ENCODE results near the gene TRPM3. TPM values are rescaled to one million over a fixed set of nuclear protein-coding genes. Genes with fewer than 3 reads are reported as not detected.

The TRPM3 gene
- total RNA-seq, 4 donors from 2014 or later, result under 0.01 to 0.26 (median under 0.01) TPM

DNA sequence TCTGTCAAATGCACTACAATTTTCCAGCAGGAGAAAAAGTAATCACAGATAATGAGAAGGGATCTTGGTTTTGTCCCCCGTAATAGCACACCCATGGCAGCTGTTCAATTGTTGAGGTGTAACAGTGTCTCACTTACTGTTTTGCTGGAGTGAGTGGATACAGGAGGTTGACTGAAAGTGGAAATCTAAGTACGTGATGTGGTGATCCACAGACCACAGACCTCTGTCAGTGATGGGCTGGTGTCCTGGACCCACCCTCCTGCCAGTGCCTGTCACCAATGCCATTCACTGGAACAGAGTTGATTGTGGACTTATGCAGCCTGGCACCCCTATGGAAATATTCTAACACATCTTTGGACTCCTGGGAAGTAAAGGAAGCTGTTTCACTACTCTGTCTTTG, 261.7 kb downstream of the TRPM3 start:
- Histone ChIP-seq H3K9me3 (no peaks in the 10 kb centered on the region), H3K4me3 (no peak overlapping the region), H3K27me3 (no peaks in the 10 kb centered on the region), H3K4me1 (no peaks in the 10 kb centered on the region), H3K36me3 (no peaks in the 10 kb centered on the region), H3K27ac (no peak overlapping the region)
- intact Hi-C loops (cut with DNase I), result no loop called here
- DNase-seq, result no peak
- TF ChIP-seq POLR2A (IDR thresholded peaks at IDR 0.05) (no peak), CTCF (IDR thresholded peaks at IDR 0.05) (no peak)
- WGBS, 2 donors, result 82 to 84% methylated on average over 2 of the region's 2 CpGs

GRCh38 chr9:70856411-70856810, 265.0 kb downstream of the TRPM3 start:
- Histone ChIP-seq H3K27ac (no peak overlapping the region), H3K9me3 (no peaks in the 10 kb centered on the region), H3K36me3 (no peaks in the 10 kb centered on the region), H3K4me1 (no peaks in the 10 kb centered on the region), H3K27me3 (no peaks in the 10 kb centered on the region), H3K4me3 (no peak overlapping the region)
- intact Hi-C loops (cut with DNase I), result no loop called here
- TF ChIP-seq CTCF (IDR thresholded peaks at IDR 0.05) (no peak), POLR2A (IDR thresholded peaks at IDR 0.05) (no peak)
- 39 to 60% methylated on average over 2 of the region's 2 CpGs for WGBS, 2 donors
- DNase-seq, result no peak

- Histone ChIP-seq H3K27me3 (no peaks in the 10 kb centered on the region), H3K9me3 (no peaks in the 10 kb centered on the region), H3K4me3 (no peak overlapping the region), H3K4me1 (no peaks in the 10 kb centered on the region), H3K27ac (no peak overlapping the region), H3K36me3 (no peaks in the 10 kb centered on the region)
- WGBS, 2 donors, result 24 to 50% methylated on average over 1 of the region's 1 CpG
- intact Hi-C loops (cut with DNase I), result no loop called here
- TF ChIP-seq CTCF (IDR thresholded peaks at IDR 0.05) (no peak), POLR2A (IDR thresholded peaks at IDR 0.05) (no peak)
- no peak for DNase-seq
Observed at GRCh38 chr9:70852711-70853240, 268.6 kb downstream of the TRPM3 start.

- WGBS, 2 donors, result 33 to 44% methylated on average over 2 of the region's 2 CpGs
- Histone ChIP-seq H3K27ac (no peak overlapping the region), H3K9me3 (no peaks in the 10 kb centered on the region), H3K4me1 (no peaks in the 10 kb centered on the region), H3K4me3 (no peak overlapping the region), H3K36me3 (no peaks in the 10 kb centered on the region), H3K27me3 (no peaks in the 10 kb centered on the region)
- no peak for TF ChIP-seq CTCF (IDR thresholded peaks at IDR 0.05)
- TF ChIP-seq POLR2A (IDR thresholded peaks at IDR 0.05), result no peak
- DNase-seq, result no peak
- intact Hi-C loops (cut with DNase I), result no loop called here
Observed at GRCh38 chr9:70840266-70840665, 281.2 kb downstream of the TRPM3 start.

DNA sequence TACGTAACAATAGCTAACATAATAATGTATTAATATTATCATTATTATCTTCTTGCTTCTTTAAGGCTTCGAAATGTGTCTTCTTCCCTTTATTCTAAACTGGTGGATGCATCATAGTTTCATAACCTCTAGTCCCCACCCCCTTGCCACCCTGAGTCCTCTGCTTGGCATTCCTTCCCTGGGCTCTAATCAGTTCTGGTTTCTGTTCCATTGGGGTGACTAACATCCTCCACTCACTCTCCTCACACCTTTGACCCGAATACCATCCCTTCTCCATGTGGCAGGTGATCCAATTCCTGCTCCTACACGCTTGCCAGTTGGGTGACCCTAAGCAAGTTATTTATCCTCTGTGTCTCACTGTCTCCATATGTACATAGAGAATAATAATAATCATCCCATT, 286.1 kb downstream of the TRPM3 start:
- no peaks in the 10 kb centered on the region for H3K27me3 ChIP-seq
- H3K4me3 ChIP-seq, result no peak overlapping the region
- TF ChIP-seq CTCF (IDR thresholded peaks at IDR 0.05) (no peak), POLR2A (IDR thresholded peaks at IDR 0.05) (no peak)
- DNase-seq, result no peak
- no peaks in the 10 kb centered on the region for H3K9me3 ChIP-seq
- no peaks in the 10 kb centered on the region for H3K36me3 ChIP-seq
- 70 to 74% methylated on average over 4 of the region's 4 CpGs for WGBS, 2 donors
- intact Hi-C loops (cut with DNase I), result no loop called here
- H3K27ac ChIP-seq, result no peak overlapping the region
- no peaks in the 10 kb centered on the region for H3K4me1 ChIP-seq

Measured in esophagus squamous epithelium (tissue), 5 donors.